Right atrium auricular region (tissue), 2 donors: ENCODE data around the gene GAA. TPM values are rescaled to one million over a fixed set of nuclear protein-coding genes. Genes with fewer than 3 reads are reported as not detected.

Experiments used
- DNase-seq: peaks from one replicate; pipeline ENCODE4 v3.0.0-alpha.2; 2019; ENCODE audit warnings: low spot score
- H3K27ac ChIP-seq, 2 donors: fragments of 200-600 bp; sonication (generic); 1 replicate in 1 of 2; 2 replicates in 1 of 2; pipeline ENCODE4 v1.5.1; 2016 to 2019
- H3K27me3 ChIP-seq, 2 donors: fragments of 200-600 bp; sonication (generic); one replicate each; pipeline versions ENCODE4 v1.5.1 to v1.6.0; 2017 to 2019
- H3K36me3 ChIP-seq: fragments of 200-600 bp; sonication (generic); one replicate; pipeline ENCODE4 v1.5.1; 2016
- H3K4me1 ChIP-seq, 2 donors: fragments of 200-600 bp; sonication (generic); one replicate each; pipeline versions ENCODE4 v1.5.1 to v1.6.0; 2017 to 2019
- H3K4me3 ChIP-seq, 2 donors: fragments of 200-600 bp; sonication (generic); 1 replicate in 1 of 2; 2 replicates in 1 of 2; pipeline ENCODE4 v1.5.1; 2017 to 2019; ENCODE audit warnings: mild to moderate bottlenecking in 1 of 2, moderate library complexity in 1 of 2
- H3K9me3 ChIP-seq, 2 donors: fragments of 200-600 bp; sonication (generic); one replicate each; pipeline ENCODE4 v1.5.1; 2019
- CTCF ChIP-seq, 2 donors: fragments of 200-600 bp; sonication (generic); IDR thresholded peaks; one replicate each; pipeline ENCODE4 v1.5.1; 2019; ENCODE audit warnings: antibody characterized with exemption in 2 of 2
- total RNA-seq, 2 donors: library from RNA; depleted of rRNA; stranded (reverse); fragments of >200 nt; gene quantifications; one replicate each; pipeline ENCODE4 v1.1.0, GENCODE V29; 2016

The GAA gene
- total RNA-seq, 2 donors from 2014 or later = 54.8 to 99.1 TPM

DNA sequence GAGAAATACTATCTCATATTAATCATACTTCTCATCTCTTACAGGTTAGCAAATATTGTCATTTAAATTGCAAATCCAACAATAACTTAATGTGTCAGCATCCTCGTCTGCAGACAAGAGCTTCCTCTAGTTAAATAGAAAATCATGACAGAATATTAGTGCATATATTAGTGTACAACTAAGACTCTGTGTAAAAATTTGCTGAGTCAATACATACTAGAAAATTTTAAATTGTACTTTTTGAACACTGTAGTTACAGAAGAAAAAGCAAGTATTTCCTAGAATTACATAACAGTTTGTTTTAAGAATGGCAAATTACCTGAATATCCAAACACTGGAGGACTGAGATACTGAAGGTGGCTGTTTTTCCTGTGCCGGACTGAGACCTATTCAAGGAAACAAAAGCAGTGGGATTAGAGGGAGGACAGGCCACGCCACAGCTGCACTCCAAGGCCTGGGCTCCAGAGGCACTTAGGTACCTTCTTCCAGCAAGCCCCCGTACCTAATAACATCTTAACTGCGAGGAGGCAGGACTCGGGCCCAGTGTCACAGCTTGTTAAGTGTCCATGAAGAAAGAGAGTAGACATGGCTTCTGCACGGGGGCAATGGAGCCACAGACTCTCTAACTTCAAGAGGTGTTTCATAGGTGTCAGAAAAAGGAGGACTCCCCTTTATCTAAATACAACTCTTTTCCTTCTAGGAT, 40.2 kb downstream of the GAA start:
- peaks cover 77% of the 10 kb centered on the region for H3K36me3 ChIP-seq
- H3K27me3 ChIP-seq = no peaks in the 10 kb centered on the region
- H3K4me1 ChIP-seq = peaks cover 0 to 19% of the 10 kb centered on the region in 2 donors
- TF ChIP-seq CTCF (IDR thresholded peaks at IDR 0.05) = no peak
- no peak for DNase-seq
- H3K4me3 ChIP-seq = no peak overlapping the region
- no peaks in the 10 kb centered on the region for H3K9me3 ChIP-seq
- no peak overlapping the region for H3K27ac ChIP-seq

- H3K9me3 ChIP-seq = no peaks in the 10 kb centered on the region
- no peak overlapping the region for H3K4me3 ChIP-seq
- peaks cover 63% of the 10 kb centered on the region for H3K36me3 ChIP-seq
- no peaks in the 10 kb centered on the region for H3K27me3 ChIP-seq
- TF ChIP-seq CTCF (IDR thresholded peaks at IDR 0.05) = no peak
- no peak overlapping the region for H3K27ac ChIP-seq
- H3K4me1 ChIP-seq = peaks cover 0 to 22% of the 10 kb centered on the region in 2 donors
- no peak for DNase-seq
Observed at GRCh38 chr17:80142929-80143328, 41.5 kb downstream of the GAA start.

GRCh38 chr17:80145076-80146075, 44.0 kb downstream of the GAA start:
- TF ChIP-seq CTCF (IDR thresholded peaks at IDR 0.05) = no peak
- Histone ChIP-seq H3K27ac (peak overlapping the region; percentile 98), H3K27me3 (no peaks in the 10 kb centered on the region), H3K4me3 (peak overlapping the region; percentile 93 to 99), H3K9me3 (no peaks in the 10 kb centered on the region), H3K36me3 (peaks cover 39% of the 10 kb centered on the region), H3K4me1 (peaks cover 0 to 25% of the 10 kb centered on the region in 2 donors)
- DNase-seq = no peak

GRCh38 chr17:80146121-80147034, 45.0 kb downstream of the GAA start:
- TF ChIP-seq CTCF (IDR thresholded peaks at IDR 0.05) = no peak
- no peaks in the 10 kb centered on the region for H3K9me3 ChIP-seq
- peak overlapping the region; percentile 98 for H3K27ac ChIP-seq
- no peaks in the 10 kb centered on the region for H3K27me3 ChIP-seq
- H3K36me3 ChIP-seq = peaks cover 29% of the 10 kb centered on the region
- H3K4me1 ChIP-seq = peaks cover 0 to 25% of the 10 kb centered on the region in 2 donors
- DNase-seq = no peak
- H3K4me3 ChIP-seq = peak overlapping the region; percentile 93 to 99
